ENCODE data around the gene ABI1.

DNA sequence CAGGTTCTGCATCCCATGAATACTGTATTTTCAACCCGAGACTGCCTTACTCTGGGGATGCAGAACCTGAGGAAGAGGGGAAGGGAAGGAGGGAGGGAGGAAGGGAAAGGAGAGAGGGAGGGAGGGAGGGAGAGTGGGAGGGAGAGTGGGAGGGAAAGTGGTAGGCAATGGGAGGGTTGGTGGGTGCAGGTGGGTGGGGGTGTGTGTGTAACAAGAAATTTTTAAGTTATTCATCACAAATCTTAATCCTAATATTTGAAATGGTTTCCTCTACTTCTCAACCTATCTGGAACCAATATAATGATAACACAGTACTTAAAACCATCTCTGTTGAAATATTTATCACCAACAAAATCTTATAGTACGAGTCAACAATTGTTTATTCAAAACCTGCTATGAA is 95.2 kb downstream of the ABI1 start:
- TF ChIP-seq, protein P1, sequence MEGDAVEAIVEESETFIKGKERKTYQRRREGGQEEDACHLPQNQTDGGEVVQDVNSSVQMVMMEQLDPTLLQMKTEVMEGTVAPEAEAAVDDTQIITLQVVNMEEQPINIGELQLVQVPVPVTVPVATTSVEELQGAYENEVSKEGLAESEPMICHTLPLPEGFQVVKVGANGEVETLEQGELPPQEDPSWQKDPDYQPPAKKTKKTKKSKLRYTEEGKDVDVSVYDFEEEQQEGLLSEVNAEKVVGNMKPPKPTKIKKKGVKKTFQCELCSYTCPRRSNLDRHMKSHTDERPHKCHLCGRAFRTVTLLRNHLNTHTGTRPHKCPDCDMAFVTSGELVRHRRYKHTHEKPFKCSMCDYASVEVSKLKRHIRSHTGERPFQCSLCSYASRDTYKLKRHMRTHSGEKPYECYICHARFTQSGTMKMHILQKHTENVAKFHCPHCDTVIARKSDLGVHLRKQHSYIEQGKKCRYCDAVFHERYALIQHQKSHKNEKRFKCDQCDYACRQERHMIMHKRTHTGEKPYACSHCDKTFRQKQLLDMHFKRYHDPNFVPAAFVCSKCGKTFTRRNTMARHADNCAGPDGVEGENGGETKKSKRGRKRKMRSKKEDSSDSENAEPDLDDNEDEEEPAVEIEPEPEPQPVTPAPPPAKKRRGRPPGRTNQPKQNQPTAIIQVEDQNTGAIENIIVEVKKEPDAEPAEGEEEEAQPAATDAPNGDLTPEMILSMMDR (IDR thresholded peaks at IDR 0.05), result no peak
- TF ChIP-seq POLR2A (IDR thresholded peaks at IDR 0.05) (no peak), POLR2AphosphoS5 (IDR thresholded peaks at IDR 0.05) (no peak)
